NB4 (cell line): Measurements from ENCODE around the gene CHI3L1.

Source experiments
- CTCF ChIP-seq: IDR thresholded peaks from one replicate; pipeline ENCODE4 v1.5.1; 2012; ENCODE audit warnings: low read depth, low read length
- MAX ChIP-seq: IDR thresholded peaks from 2 replicates; pipeline ENCODE4 v1.6.1; 2011; ENCODE audit warnings: low read depth, low read length
- MYC ChIP-seq: IDR thresholded peaks from 2 replicates; pipeline ENCODE4 v1.6.1; 2011; ENCODE audit warnings: low read depth, low read length
- POLR2A ChIP-seq: IDR thresholded peaks from 2 replicates; pipeline ENCODE4 v1.6.1; 2011; ENCODE audit warnings: mild to moderate bottlenecking; ENCODE audit not compliant: insufficient read length; ENCODE audit errors: extremely low read depth

GRCh38 chr1:203168256-203168786 is 18.2 kb downstream of the CHI3L1 start:
- TF ChIP-seq POLR2A (no peak), CTCF (no peak), MAX (no peak), MYC (no peak)
